ENCODE results near the gene EIPR1.

GRCh38 chr2:3260959-3261358 lies 116.7 kb downstream of the EIPR1 start:
- TF ChIP-seq CTCF (IDR thresholded peaks at IDR 0.05; ENCODE audit: insufficient read depth, low read length, poor library complexity, severe bottlenecking): no peak
- TF ChIP-seq EZH2phosphoT487 (conservative IDR thresholded peaks at IDR 0.05; ENCODE audit: low read length): no peak
